GM12878 (cell line): ENCODE results near the gene SDK2. TPM values are rescaled to one million over a fixed set of nuclear protein-coding genes. Genes with fewer than 3 reads are reported as not detected.
A peak's percentile ranks its signal among the peaks of the same experiment; 100 is the strongest.

ENCODE experiments used
- ATAC-seq: fragments of 200-7000 bp; cut with Tn5 transposase; 3 replicates; pipeline ENCODE4 v1.9.1; 2020; ENCODE audit warnings: mild to moderate bottlenecking, moderate library complexity
- BruUV-seq: library from RNA; stranded (reverse); fragments of 400-500 nt; replicated peaks from 2 replicates; lab custom pipeline; 2021; lab: Mats Ljungman, UMichigan
- CTCF ChIA-PET: fragments of 300-600 bp; sonication (Branson Sonifier 250); formaldehyde crosslinking; extraction: SDS; loops from one replicate; lab custom pipeline; 2021; ENCODE audit warnings: inconsistent platforms; lab: Yijun Ruan, JAX
- POLR2A ChIA-PET: fragments of 350-600 bp; formaldehyde crosslinking; extraction: SDS; loops from one replicate; lab custom pipeline; 2021; ENCODE audit warnings: inconsistent platforms; lab: Charles Lee
- RAD21 ChIA-PET: fragments of 300-600 bp; sonication (Branson Sonifier 250); formaldehyde crosslinking; loops from one replicate; lab custom pipeline; 2023; ENCODE audit warnings: antibody characterized with exemption; ENCODE audit not compliant: unreplicated experiment; lab: Charles Lee
- SMC1A ChIA-PET: fragments of 300-600 bp; sonication (Branson Sonifier 250); formaldehyde crosslinking; loops from one replicate; lab custom pipeline; 2023; ENCODE audit not compliant: unreplicated experiment, uncharacterized antibody; lab: Charles Lee
- DNase-seq: peaks from one replicate; pipeline ENCODE4 v3.0.0-alpha.2; 2011; ENCODE audit warnings: low read depth, low spot score
- FAIRE-seq: peaks from 3 replicates; lab custom pipeline; 2011; peaks lifted over from hg19 to GRCh38; lab: Jason Lieb, UNC
- H2AFZ ChIP-seq: 2 replicates; pipeline ENCODE4 v1.6.0; 2011; ENCODE audit warnings: low read depth, low read length, control low read depth; ENCODE audit not compliant: control insufficient read depth
- H3K27ac ChIP-seq: 2 replicates; pipeline ENCODE4 v1.5.1; 2011; ENCODE audit warnings: control low read depth; ENCODE audit not compliant: control insufficient read depth, insufficient read depth
- H3K27me3 ChIP-seq, 2 experiments: replicated peaks in 1 of 2; 2 replicates each; pipeline versions ENCODE4 v1.6.0 to v1.6.1; 2011; ENCODE audit warnings: low read length in 1 of 2; ENCODE audit not compliant: control insufficient read depth in 2 of 2, insufficient read depth in 2 of 2
- H3K36me3 ChIP-seq, 2 experiments: 2 replicates each; pipeline ENCODE4 v1.5.1; 2011; ENCODE audit warnings: low read length in 1 of 2; ENCODE audit not compliant: control insufficient read depth in 2 of 2, insufficient read depth in 2 of 2
- H3K4me1 ChIP-seq: 2 replicates; pipeline ENCODE4 v1.6.1; 2011; ENCODE audit warnings: mild to moderate bottlenecking, low read length, moderate library complexity, mixed read lengths; ENCODE audit not compliant: control insufficient read depth, insufficient read depth
- H3K4me2 ChIP-seq: 2 replicates; pipeline ENCODE4 v1.6.0; 2011; ENCODE audit warnings: control low read depth; ENCODE audit not compliant: control insufficient read depth, insufficient read depth
- H3K4me3 ChIP-seq: fragments of 200-600 bp; sonication (generic); 2 replicates; pipeline ENCODE4 v1.5.1; 2016
- H3K79me2 ChIP-seq: 2 replicates; pipeline ENCODE4 v1.6.0; 2011; ENCODE audit warnings: low read length; ENCODE audit not compliant: control insufficient read depth, insufficient read depth
- H3K9ac ChIP-seq: 2 replicates; pipeline ENCODE4 v1.8.0; 2011; ENCODE audit warnings: low read length, control low read depth, mixed read lengths; ENCODE audit not compliant: control insufficient read depth, insufficient read depth
- H3K9me3 ChIP-seq: replicated peaks from 3 replicates; pipeline ENCODE4 v1.5.1; 2011; ENCODE audit warnings: mild to moderate bottlenecking, low read length; ENCODE audit not compliant: control insufficient read depth, insufficient read depth
- H4K20me1 ChIP-seq: 2 replicates; pipeline ENCODE4 v1.6.0; 2011; ENCODE audit not compliant: control insufficient read depth, insufficient read depth
- HCFC1 ChIP-seq: fragments of 150-350 bp; IDR thresholded peaks from 2 replicates; pipeline ENCODE4 v1.6.1; 2014; ENCODE audit warnings: low read length
- NR2F1 ChIP-seq: fragments of 450-650 bp; conservative IDR thresholded peaks from 2 replicates; pipeline ENCODE4 v1.6.1; 2017; ENCODE audit warnings: mild to moderate bottlenecking
- POLR2AphosphoS2 ChIP-seq: IDR thresholded peaks from 2 replicates; pipeline ENCODE4 v1.6.1; 2011; ENCODE audit warnings: low read depth, mild to moderate bottlenecking, low read length, improper control_type of control experiment, moderate library complexity
- SMAD5 ChIP-seq: IDR thresholded peaks from 2 replicates; pipeline ENCODE4 v1.6.1; 2016; ENCODE audit warnings: antibody characterized with exemption, low read depth
- TCF3 ChIP-seq: IDR thresholded peaks from 2 replicates; pipeline ENCODE4 v1.6.1; 2012; ENCODE audit warnings: low read depth, mild to moderate bottlenecking, low read length, borderline replicate concordance; ENCODE audit not compliant: insufficient read depth
- YBX1 ChIP-seq: fragments of 450-650 bp; IDR thresholded peaks from 2 replicates; pipeline ENCODE4 v1.6.1; 2016; ENCODE audit warnings: antibody characterized with exemption
- WGBS: methylation state at CpG from one replicate; pipeline ENCODE4 v1.1.6; 2016; ENCODE audit warnings: low lambda C conversion rate; ENCODE audit not compliant: insufficient replicate concordance, insufficient coverage; ENCODE audit errors: missing lambda C conversion rate; 5-methylcytosine and 5-hydroxymethylcytosine counted together
- in situ Hi-C: fragments of 300-500 bp; cut with MboI; formaldehyde crosslinking; loops from 9 replicates; pipeline ENCODE4 v1.14.3; 2018; ENCODE audit warnings: mixed read lengths
- intact Hi-C: fragments of 100-400 bp; cut with micrococcal nuclease; formaldehyde crosslinking; loops from one replicate; pipeline ENCODE4 v1.14.2; 2022; ENCODE audit not compliant: unreplicated experiment
- polyA plus RNA-seq, 11 experiments: library from polyadenylated mRNA; depleted of rRNA in 4 of 11; unstranded in 6 of 11; stranded (reverse) in 5 of 11; fragments of >200 nt; fragmentation: Nextera tagmentation in 4 of 11; fragmentation: Illumina TruSeq in 1 of 11; extraction: Ambion mirVana in 4 of 11; extraction: Trizol in 1 of 11; gene quantifications; 1 replicate in 1 of 11; 2 replicates in 10 of 11; pipeline versions ENCODE4 v1.2.1 to v1.2.3, GENCODE V29; 2011 to 2016; ENCODE audit warnings: inconsistent platforms in 2 of 11, missing spikeins in 2 of 11, low read depth in 1 of 11
- total RNA-seq, 4 experiments: library from RNA; depleted of rRNA in 3 of 4; stranded (reverse); fragments of >200 nt in 3 of 4; fragmentation: Illumina TruSeq in 1 of 4; extraction: Trizol in 1 of 4; gene quantifications; 2 replicates each; pipeline versions ENCODE4 v1.2.1 to v1.2.3, GENCODE V29; 2013 to 2021

Gene SDK2
- total and polyA plus RNA-seq, 10 of the 15 experiments (the other 5 are each of a cell fraction or from before 2014, with no cell fraction given): 0.03 to 0.08 (median 0.03) TPM; not detected in 7

DNA sequence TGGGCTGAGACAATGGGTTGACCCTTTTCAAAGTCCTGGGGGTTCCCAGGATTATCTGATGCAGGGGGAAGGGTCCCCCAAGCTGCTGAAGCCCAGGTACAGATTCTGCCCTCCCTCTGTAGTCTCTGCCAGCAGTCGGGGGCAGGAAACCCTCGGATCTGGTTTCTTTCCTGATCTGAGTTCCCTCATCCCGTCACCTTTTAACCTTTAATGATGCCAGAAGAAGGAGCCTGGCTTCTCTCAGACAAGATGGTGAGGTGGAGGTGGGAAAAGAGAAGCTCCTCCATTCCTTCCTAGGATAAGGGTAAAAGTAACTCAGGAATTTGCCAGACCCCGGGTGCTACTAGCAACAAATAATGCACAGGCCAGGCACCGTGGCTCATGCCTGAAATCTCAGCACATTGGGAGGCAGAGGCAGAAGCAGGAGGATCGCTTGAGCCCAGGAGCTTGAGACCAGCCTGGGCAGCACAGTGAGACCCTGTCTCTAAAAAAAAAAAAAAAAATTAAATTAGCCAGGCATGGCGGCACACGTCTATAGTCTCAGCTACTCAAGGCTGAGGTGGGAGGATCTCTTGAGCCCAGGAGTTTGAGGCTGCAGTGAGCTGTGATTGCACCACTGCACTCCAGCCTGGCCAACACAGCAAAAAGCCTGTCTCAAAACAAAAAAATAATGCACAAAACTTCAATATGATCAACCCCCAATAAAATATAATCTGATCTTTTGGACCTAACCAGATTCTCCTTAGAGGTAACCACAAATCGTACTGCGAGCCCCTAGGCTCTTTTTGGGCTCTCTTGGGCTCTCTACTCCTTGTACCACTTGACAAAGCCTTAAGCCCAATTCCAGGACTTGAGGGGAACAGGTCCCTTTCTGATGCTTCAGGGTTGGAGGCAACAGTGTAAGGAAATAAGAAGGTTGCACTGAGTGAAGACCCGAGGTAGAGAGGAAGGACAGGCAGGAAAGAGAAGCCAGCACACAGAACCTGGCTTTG lies 338.1 kb downstream of the SDK2 start:
- in situ Hi-C loops (loop anchor here (5.0 kb wide), 1 partner anchor 34 kb away; no protein-coding TSS in a partner anchor), intact Hi-C loops (no loop called here)
- ATAC-seq: no peak
- no peak overlapping the region for H3K9ac ChIP-seq
- ChIA-PET CTCF (no interaction called here), RAD21 (interaction anchor here (1.1 to 2.2 kb wide), 5 partner anchors 15 to 115 kb away, joined by 3 to 9 read pairs (median 3); no protein-coding TSS in a partner anchor), SMC1A (interaction anchor here (0.8 to 2.1 kb wide), 8 partner anchors 8 to 50 kb away, joined by 3 to 6 read pairs (median 4); no protein-coding TSS in a partner anchor), POLR2A (interaction anchor here (0.6 to 2.4 kb wide), 7 partner anchors 8 to 92 kb away, joined by 3 to 18 read pairs (median 5); no protein-coding TSS in a partner anchor)
- TF ChIP-seq HCFC1: no peak
- TF ChIP-seq NR2F1: peak; percentile 25; the same call in 1 of the 2 replicates
- TF ChIP-seq TCF3: no peak
- no peak for TF ChIP-seq YBX1
- TF ChIP-seq SMAD5: no peak
- TF ChIP-seq POLR2AphosphoS2: no peak
- H2AFZ ChIP-seq: no peak overlapping the region
- H4K20me1 ChIP-seq: no peaks in the 10 kb centered on the region
- WGBS: 74% methylated on average over 11 of the region's 11 CpGs
- peak overlapping the region; percentile 41; the same call in 1 of the 2 replicates for H3K4me3 ChIP-seq
- H3K27ac ChIP-seq: no peak overlapping the region
- peak overlapping the region; percentile 56 for H3K4me2 ChIP-seq
- H3K4me1 ChIP-seq: peaks cover 5% of the 10 kb centered on the region; the same call in 1 of the 2 replicates
- DNase-seq: no peak
- H3K79me2 ChIP-seq: peaks cover 24% of the 10 kb centered on the region
- no TSS peak for BruUV-seq
- H3K9me3 ChIP-seq: no peaks in the 10 kb centered on the region
- H3K27me3 ChIP-seq: no peaks in the 10 kb centered on the region
- no peak for FAIRE-seq
- no peaks in the 10 kb centered on the region for H3K36me3 ChIP-seq
